Endometrial microvascular endothelial cells (primary cell): ENCODE measurements around the gene CPVL. TPM values are rescaled to one million over a fixed set of nuclear protein-coding genes. Genes with fewer than 3 reads are reported as not detected.

Experiments
- in situ Hi-C: cut with HindIII; loops from 2 replicates; pipeline ENCODE4 v1.10.0; 2017; ENCODE audit warnings: low sequenced_read_pairs, low pct_unique_long_range_greater_than_20kb; ENCODE audit errors: inconsistent ontology term
- total RNA-seq: library from RNA; depleted of rRNA; stranded (reverse); fragments of >200 nt; gene quantifications from one replicate; pipeline ENCODE4 v1.2.3, GENCODE V29; 2015; ENCODE audit errors: inconsistent ontology term

CPVL gene
- not detected for total RNA-seq

GRCh38 chr7:29146057-29146706 lies at the start of gene CPVL:
Gene CPVL, minus strand, starts transcription at chr7:29146537. Its CDS starts 25,476 bp downstream, at chr7:29121061.
- in situ Hi-C loops, result no loop called here

DNA sequence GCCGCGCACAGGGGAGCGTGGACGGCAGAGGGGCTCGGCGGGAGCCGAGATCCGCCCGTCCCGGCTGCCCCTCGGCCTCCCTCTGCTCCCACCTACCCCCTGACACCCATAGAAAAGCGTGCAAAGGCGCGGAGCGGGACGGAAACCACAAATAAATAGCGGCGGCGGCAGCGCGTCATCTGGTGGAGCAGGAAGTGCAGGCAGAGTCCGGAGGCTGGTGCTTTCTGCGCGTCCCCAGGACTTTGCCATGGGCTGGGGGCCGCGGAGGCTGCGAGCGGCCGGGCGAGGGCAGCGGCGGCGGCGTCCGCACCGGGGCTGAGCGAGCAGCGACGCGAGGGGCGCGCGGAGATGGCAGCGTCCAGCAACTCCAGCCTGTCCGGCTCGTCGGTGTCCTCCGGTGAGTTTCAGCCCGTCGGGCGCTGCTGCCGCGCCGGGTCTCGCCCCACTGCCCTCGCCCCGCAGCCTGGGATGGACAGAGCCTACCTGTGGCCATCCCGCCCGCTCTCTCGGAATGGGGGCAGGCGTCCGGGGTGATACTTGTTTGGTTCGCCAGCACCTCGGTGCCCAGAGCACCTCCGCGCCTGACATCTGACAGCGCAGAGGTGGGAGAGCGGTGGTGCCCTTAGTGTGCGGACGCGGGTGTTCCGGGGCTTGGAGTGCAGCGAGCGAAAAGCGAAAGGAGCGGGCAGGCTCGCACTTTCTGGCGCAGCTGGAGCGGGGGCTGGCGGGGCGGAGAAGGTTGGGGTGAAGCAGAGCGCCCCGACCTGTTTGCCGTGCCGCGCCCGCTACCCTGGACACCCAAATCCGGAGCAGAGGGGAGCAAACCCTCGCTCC lies 48.5 kb upstream of the CPVL start, which contains the start of gene CHN2:
TSS of gene CHN2 (plus strand) at position 182 of the 834 bp plus-strand sequence.
- in situ Hi-C loops, result no loop called here

- in situ Hi-C loops, result no loop called here
Observed at GRCh38 chr7:29194206-29194593, 47.9 kb upstream of the CPVL start.

- in situ Hi-C loops, result no loop called here
Observed at GRCh38 chr7:29193316-29194205, 47.2 kb upstream of the CPVL start.

DNA sequence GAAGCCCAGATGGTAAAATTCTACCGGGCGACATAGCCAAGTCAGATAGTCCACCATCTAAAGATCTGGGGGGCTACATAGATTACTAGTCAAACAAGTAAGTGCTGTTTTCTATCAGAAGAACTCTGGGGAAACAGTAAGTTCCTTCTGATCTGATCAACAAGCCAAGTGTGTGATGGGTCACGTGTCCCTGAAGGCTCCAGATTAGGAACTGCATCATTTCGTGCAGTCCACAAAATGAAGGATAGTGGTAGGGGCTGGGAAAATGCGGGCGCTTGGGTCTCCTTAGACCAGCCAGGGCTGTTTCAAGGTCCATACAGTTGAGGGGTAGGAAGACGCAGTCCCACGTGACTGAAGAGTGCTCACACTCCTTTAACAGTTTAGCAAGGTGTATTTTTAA lies 46.5 kb upstream of the CPVL start:
- in situ Hi-C loops, result no loop called here

DNA sequence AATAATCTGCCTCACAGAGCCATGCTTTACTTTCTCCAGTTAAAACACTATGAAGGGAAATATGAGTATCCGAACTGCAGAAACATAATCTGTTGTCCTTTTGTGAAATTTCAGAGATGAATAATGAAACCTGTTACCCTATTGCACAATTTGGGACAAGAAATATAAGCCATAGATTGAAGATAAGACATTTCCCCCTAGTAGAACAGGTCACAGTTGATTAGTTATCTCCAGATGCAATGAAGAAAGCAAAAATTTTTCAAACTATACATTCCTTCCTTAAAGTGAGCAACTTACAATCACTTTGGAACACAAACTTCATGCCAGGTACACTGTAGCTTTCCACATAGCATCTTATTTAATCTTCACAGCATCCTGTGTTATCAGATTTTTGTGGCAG lies 46.0 kb upstream of the CPVL start:
- in situ Hi-C loops, result no loop called here

GRCh38 chr7:29190349-29191045 lies 44.2 kb upstream of the CPVL start:
- in situ Hi-C loops, result no loop called here

- in situ Hi-C loops, result no loop called here
Observed at GRCh38 chr7:29189743-29190201, 43.4 kb upstream of the CPVL start.

GRCh38 chr7:29185613-29186012 lies 39.3 kb upstream of the CPVL start:
- in situ Hi-C loops, result no loop called here

- in situ Hi-C loops, result no loop called here
Observed at GRCh38 chr7:29184599-29184998, 38.3 kb upstream of the CPVL start.

DNA sequence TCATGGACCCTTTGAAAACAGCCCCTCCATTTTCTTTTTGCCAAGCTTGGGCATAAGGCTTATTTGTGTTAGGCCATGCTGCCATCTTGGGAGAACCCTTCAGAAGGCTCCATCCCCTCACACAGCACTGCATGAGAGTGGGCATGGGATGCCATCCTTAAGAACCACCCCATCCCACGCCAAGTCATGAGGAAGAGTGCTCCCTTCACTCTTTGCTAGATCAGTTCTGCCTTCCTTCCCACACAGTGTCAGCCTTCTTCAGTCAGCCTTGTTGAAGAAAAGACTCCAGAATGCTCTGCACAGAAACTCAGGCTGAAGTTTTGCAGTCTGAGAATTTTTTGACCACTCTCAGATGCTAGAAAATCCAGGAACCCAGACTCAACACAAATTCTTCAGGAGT lies 32.8 kb upstream of the CPVL start:
- in situ Hi-C loops, result no loop called here

GRCh38 chr7:29177963-29178600 lies 31.7 kb upstream of the CPVL start:
- in situ Hi-C loops, result no loop called here

- in situ Hi-C loops, result no loop called here
Observed at GRCh38 chr7:29173458-29173857, 27.1 kb upstream of the CPVL start.

- in situ Hi-C loops, result no loop called here
Observed at GRCh38 chr7:29170781-29171180, 24.4 kb upstream of the CPVL start.

DNA sequence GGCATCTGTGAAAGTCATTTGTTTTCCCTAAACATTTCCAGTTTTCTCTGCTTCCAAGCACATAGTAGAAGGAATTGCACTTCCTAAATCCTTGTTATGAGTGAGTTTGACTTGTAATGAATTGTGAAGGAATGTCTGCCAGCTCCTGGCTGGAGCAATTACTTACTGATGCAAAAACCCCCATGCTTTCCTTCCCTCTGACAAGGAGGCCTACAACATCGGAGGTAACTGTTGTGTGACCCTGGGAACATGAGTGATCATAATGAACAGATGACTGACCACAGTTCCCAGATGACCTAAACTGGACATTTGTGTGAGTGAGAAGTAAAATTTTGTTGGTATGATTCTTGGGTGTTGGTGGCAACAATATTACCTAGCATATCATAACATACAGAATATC lies 21.4 kb upstream of the CPVL start:
- in situ Hi-C loops, result no loop called here

DNA sequence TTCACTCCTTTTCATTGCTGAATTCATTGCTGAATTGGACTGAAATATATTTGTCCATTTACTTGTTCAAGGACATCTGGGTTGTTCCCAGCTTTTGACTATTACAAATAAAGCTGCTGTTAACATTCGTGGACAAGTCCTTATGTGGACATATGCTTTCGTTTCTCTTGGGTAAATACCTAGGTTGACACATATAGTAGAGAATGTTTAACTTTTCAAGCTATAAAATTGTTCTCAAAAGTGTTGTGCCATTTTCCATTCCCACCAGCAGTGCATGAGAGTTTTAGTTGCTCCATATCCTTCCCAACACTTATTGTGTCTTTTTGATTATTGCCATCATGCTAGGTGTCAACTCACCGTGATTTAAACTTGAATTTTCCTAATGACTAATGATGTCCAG lies 17.5 kb upstream of the CPVL start:
- in situ Hi-C loops, result no loop called here

DNA sequence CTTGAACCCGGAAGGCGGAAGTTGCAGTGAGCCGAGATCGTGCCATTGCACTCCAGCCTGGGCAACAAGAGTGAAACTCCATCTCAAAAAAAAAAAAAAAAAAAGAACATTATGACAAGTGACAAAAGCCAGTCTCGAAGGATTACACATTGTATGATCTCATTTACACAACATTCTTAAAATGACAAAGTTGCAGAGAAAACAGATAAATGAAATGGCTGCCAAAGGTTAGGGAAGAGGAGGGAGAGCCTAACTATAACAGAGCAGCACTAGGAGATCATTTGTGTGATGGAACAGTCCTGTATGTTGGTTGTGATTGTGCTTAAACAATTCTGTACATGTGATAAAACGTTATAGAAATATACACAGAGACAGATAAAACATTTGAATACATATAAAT lies 16.2 kb upstream of the CPVL start:
- in situ Hi-C loops, result no loop called here

GRCh38 chr7:29161231-29161630 lies 14.9 kb upstream of the CPVL start:
- in situ Hi-C loops, result no loop called here
